Mononuclear cell (primary cell): ENCODE measurements around the gene GULP1. TPM values are rescaled to one million over a fixed set of nuclear protein-coding genes. Genes with fewer than 3 reads are reported as not detected.
"Not testable (repeated sequence)": the region's sequence is repeated elsewhere in the genome, so short reads cannot be mapped to it uniquely, and the experiment has no call there.

Experiments used
- H3K27me3 ChIP-seq: 2 replicates; pipeline ENCODE4 v1.6.0; 2011; ENCODE audit warnings: low read length, control low read depth; ENCODE audit not compliant: insufficient read depth
- H3K4me1 ChIP-seq: 2 replicates; pipeline ENCODE4 v1.5.1; 2011; ENCODE audit warnings: mild to moderate bottlenecking, low read length, control low read depth; ENCODE audit not compliant: insufficient read depth
- H3K4me3 ChIP-seq: 2 replicates; pipeline ENCODE4 v1.5.1; 2011; ENCODE audit warnings: mild to moderate bottlenecking, low read length, moderate library complexity
- H3K9me3 ChIP-seq: 2 replicates; pipeline ENCODE4 v1.5.1; 2011; ENCODE audit warnings: low read depth, mild to moderate bottlenecking, control low read depth, low read length
- total RNA-seq: library from RNA; depleted of rRNA; stranded (reverse); fragments of >200 nt; gene quantifications from one replicate; pipeline ENCODE4 v1.2.3, GENCODE V29; 2012

GULP1 gene
- total RNA-seq, 1 donor = under 0.01 TPM

- Histone ChIP-seq H3K4me1 (no peaks in the 10 kb centered on the region), H3K4me3 (no peak overlapping the region), H3K9me3 (no peaks in the 10 kb centered on the region), H3K27me3 (no peaks in the 10 kb centered on the region)
Measured at GRCh38 chr2:188279093-188279445, 12.6 kb upstream of the GULP1 start.

- Histone ChIP-seq H3K4me3 (no peak overlapping the region), H3K9me3 (no peaks in the 10 kb centered on the region), H3K27me3 (no peaks in the 10 kb centered on the region), H3K4me1 (no peaks in the 10 kb centered on the region)
Measured at GRCh38 chr2:188280811-188281222, 10.9 kb upstream of the GULP1 start.

- H3K27me3 ChIP-seq = no peaks in the 10 kb centered on the region
- no peaks in the 10 kb centered on the region for H3K9me3 ChIP-seq
- no peaks in the 10 kb centered on the region for H3K4me1 ChIP-seq
- H3K4me3 ChIP-seq = no peak overlapping the region
Measured at GRCh38 chr2:188282907-188283306, 8.8 kb upstream of the GULP1 start.

GRCh38 chr2:188284251-188284650, 7.4 kb upstream of the GULP1 start:
- H3K4me1 ChIP-seq, H3K4me3 ChIP-seq, H3K27me3 ChIP-seq, H3K9me3 ChIP-seq: not testable (repeated sequence)

- Histone ChIP-seq H3K27me3 (peaks cover 5% of the 10 kb centered on the region), H3K9me3 (no peaks in the 10 kb centered on the region), H3K4me1 (no peaks in the 10 kb centered on the region), H3K4me3 (no peak overlapping the region)
Measured at GRCh38 chr2:188285049-188285448, 6.6 kb upstream of the GULP1 start.

- Histone ChIP-seq H3K4me1 (no peaks in the 10 kb centered on the region), H3K9me3 (no peaks in the 10 kb centered on the region), H3K27me3 (peaks cover 11% of the 10 kb centered on the region), H3K4me3 (no peak overlapping the region)
Measured at GRCh38 chr2:188285774-188286173, 5.9 kb upstream of the GULP1 start.

GRCh38 chr2:188291142-188291616, 495 bp upstream of the GULP1 start:
- no peaks in the 10 kb centered on the region for H3K9me3 ChIP-seq
- peaks cover 42% of the 10 kb centered on the region for H3K27me3 ChIP-seq
- H3K4me1 ChIP-seq = no peaks in the 10 kb centered on the region
- no peak overlapping the region for H3K4me3 ChIP-seq

GRCh38 chr2:188292348-188293239, 920 bp downstream of the GULP1 start:
- H3K4me3 ChIP-seq = no peak overlapping the region
- H3K4me1 ChIP-seq = no peaks in the 10 kb centered on the region
- peaks cover 42% of the 10 kb centered on the region for H3K27me3 ChIP-seq
- H3K9me3 ChIP-seq = no peaks in the 10 kb centered on the region

- no peak overlapping the region for H3K4me3 ChIP-seq
- peaks cover 42% of the 10 kb centered on the region for H3K27me3 ChIP-seq
- H3K4me1 ChIP-seq = no peaks in the 10 kb centered on the region
- no peaks in the 10 kb centered on the region for H3K9me3 ChIP-seq
Measured at GRCh38 chr2:188293601-188294351, 2.1 kb downstream of the GULP1 start.

- Histone ChIP-seq H3K27me3 (peaks cover 41% of the 10 kb centered on the region), H3K9me3 (no peaks in the 10 kb centered on the region), H3K4me1 (no peaks in the 10 kb centered on the region), H3K4me3 (no peak overlapping the region)
Measured at GRCh38 chr2:188294352-188294926, 2.8 kb downstream of the GULP1 start.

- Histone ChIP-seq H3K4me3 (no peak overlapping the region), H3K4me1 (no peaks in the 10 kb centered on the region), H3K9me3 (no peaks in the 10 kb centered on the region), H3K27me3 (peaks cover 37% of the 10 kb centered on the region)
Measured at GRCh38 chr2:188295067-188295685, 3.5 kb downstream of the GULP1 start.

- H3K9me3 ChIP-seq = no peaks in the 10 kb centered on the region
- H3K4me1 ChIP-seq = no peaks in the 10 kb centered on the region
- H3K4me3 ChIP-seq = no peak overlapping the region
- H3K27me3 ChIP-seq = peaks cover 9% of the 10 kb centered on the region
Measured at GRCh38 chr2:188297978-188298377, 6.3 kb downstream of the GULP1 start.

GRCh38 chr2:188298937-188299371, 7.3 kb downstream of the GULP1 start:
- not testable (repeated sequence) for H3K27me3 ChIP-seq, H3K4me3 ChIP-seq, H3K9me3 ChIP-seq, H3K4me1 ChIP-seq

- Histone ChIP-seq H3K27me3 (no peaks in the 10 kb centered on the region), H3K9me3 (no peaks in the 10 kb centered on the region), H3K4me1 (no peaks in the 10 kb centered on the region), H3K4me3 (no peak overlapping the region)
Measured at GRCh38 chr2:188303363-188304031, 11.8 kb downstream of the GULP1 start.
